Muscle of arm (tissue), 12 donors: ENCODE measurements around the gene TMEM130. TPM values are rescaled to one million over a fixed set of nuclear protein-coding genes. Genes with fewer than 3 reads are reported as not detected.

Experiments used
- DNase-seq: peaks from one replicate; pipeline ENCODE4 v3.0.0-alpha.2; 2013
- polyA plus RNA-seq, 12 donors: library from polyadenylated mRNA; unstranded; fragments of 120-200 nt; gene quantifications; one replicate each; pipeline ENCODE4 v1.2.1, GENCODE V29; 2013; ENCODE audit not compliant: insufficient read length in 12 of 12

TMEM130 gene
- polyA plus RNA-seq, 12 donors: 2.7 to 11.1 (median 6.1) TPM; not detected in 1

GRCh38 chr7:98808751-98809460 is 60.9 kb downstream of the TMEM130 start:
- DNase-seq: no peak

- DNase-seq: no peak
Observed at GRCh38 chr7:98807068-98808048, 62.5 kb downstream of the TMEM130 start.

- DNase-seq: no peak
Observed at GRCh38 chr7:98805956-98806838, 63.6 kb downstream of the TMEM130 start.

- DNase-seq: no peak
Observed at GRCh38 chr7:98802781-98803110, 67.1 kb downstream of the TMEM130 start.

- no peak for DNase-seq
Observed at GRCh38 chr7:98802088-98802780, 67.6 kb downstream of the TMEM130 start.

GRCh38 chr7:98800996-98801395 is 68.8 kb downstream of the TMEM130 start:
- no peak for DNase-seq

- no peak for DNase-seq
Observed at GRCh38 chr7:98797150-98797549, 72.7 kb downstream of the TMEM130 start.

Other genes starting within 250 kb of the TMEM130 start
- 10 to 100 TPM in 11 of 12 donors, not detected in 1; 19.6 to 31.2 (median 22.1) TPM for gene TRRAP, start 8.5 kb upstream of the TMEM130 start, polyA plus RNA-seq